H1 (cell line): ENCODE measurements around the gene TNS3. TPM values are rescaled to one million over a fixed set of nuclear protein-coding genes. Genes with fewer than 3 reads are reported as not detected.
A peak's percentile ranks its signal among the peaks of the same experiment; 100 is the strongest.

ENCODE experiments used
- CTCF ChIA-PET: fragments of 300-600 bp; sonication (Branson Sonifier 250); formaldehyde crosslinking; loops from one replicate; lab custom pipeline; 2021; ENCODE audit not compliant: partially characterized antibody; lab: Charles Lee
- POLR2A ChIA-PET: fragments of 300-600 bp; sonication (Branson Sonifier 250); formaldehyde crosslinking; loops from one replicate; lab custom pipeline; 2021; ENCODE audit warnings: inconsistent platforms; ENCODE audit not compliant: partially characterized antibody; lab: Charles Lee
- DNase-seq, 2 experiments: peaks; one replicate each; pipeline versions ENCODE4 v3.0.0 to v3.0.0-alpha.2; 2010 to 2022; ENCODE audit warnings: low spot score in 2 of 2, low read depth in 1 of 2, mixed read lengths in 1 of 2
- FAIRE-seq: peaks from 2 replicates; lab custom pipeline; 2011; peaks lifted over from hg19 to GRCh38; lab: Jason Lieb, UNC
- H2AFZ ChIP-seq: 2 replicates; pipeline ENCODE4 v1.8.1; 2012; ENCODE audit warnings: low read length, inconsistent platforms
- H2AK5ac ChIP-seq: 2 replicates; pipeline ENCODE4 v1.6.1; 2013; ENCODE audit warnings: low read depth, low read length
- H2BK120ac ChIP-seq: replicated peaks from 2 replicates; pipeline ENCODE3; 2013; ENCODE audit warnings: low read depth, low read length, inconsistent platforms
- H2BK12ac ChIP-seq: 2 replicates; pipeline ENCODE4 v1.6.1; 2013; ENCODE audit warnings: low read depth, low read length
- H2BK15ac ChIP-seq: 2 replicates; pipeline ENCODE4 v1.6.1; 2013; ENCODE audit warnings: low read length
- H2BK20ac ChIP-seq: 2 replicates; pipeline ENCODE4 v1.6.1; 2013; ENCODE audit warnings: low read length
- H2BK5ac ChIP-seq: 2 replicates; pipeline ENCODE4 v1.6.1; 2013; ENCODE audit warnings: low read depth, low read length
- H3K14ac ChIP-seq: 2 replicates; pipeline ENCODE4 v1.6.1; 2013; ENCODE audit warnings: inconsistent platforms; ENCODE audit not compliant: insufficient read length
- H3K18ac ChIP-seq: 2 replicates; pipeline ENCODE4 v1.6.1; 2013; ENCODE audit warnings: low read length; ENCODE audit errors: extremely low read depth
- H3K23ac ChIP-seq: 2 replicates; pipeline ENCODE4 v1.6.1; 2013; ENCODE audit warnings: inconsistent platforms; ENCODE audit not compliant: insufficient read length
- H3K23me2 ChIP-seq: 2 replicates; pipeline ENCODE4 v1.6.1; 2013; ENCODE audit warnings: low read depth, low read length
- H3K27ac ChIP-seq: 2 replicates; pipeline ENCODE4 v1.6.1; 2011; ENCODE audit warnings: low read depth, low read length, inconsistent platforms
- H3K27me3 ChIP-seq, 4 experiments: replicated peaks in 1 of 4; 1 replicate in 1 of 4; 2 replicates in 3 of 4; pipeline versions ENCODE4 v1.6.1 to v1.8.1; 2011 to 2013; ENCODE audit warnings: low read length in 3 of 4, mild to moderate bottlenecking in 3 of 4, inconsistent platforms in 2 of 4, mixed read lengths in 2 of 4, moderate library complexity in 1 of 4; ENCODE audit not compliant: control insufficient read depth in 3 of 4, insufficient read depth in 3 of 4; ENCODE audit errors: extremely low read depth in 1 of 4
- H3K36me3 ChIP-seq, 4 experiments: 2 replicates each; pipeline versions ENCODE4 v1.6.1 to v1.8.1; 2011 to 2013; ENCODE audit warnings: mild to moderate bottlenecking in 4 of 4, low read length in 3 of 4, moderate library complexity in 2 of 4, control low read depth in 1 of 4, inconsistent platforms in 1 of 4; ENCODE audit not compliant: insufficient read depth in 4 of 4, control insufficient read depth in 2 of 4
- H3K4ac ChIP-seq: replicated peaks from 2 replicates; pipeline ENCODE3; 2013; ENCODE audit warnings: low read length, low read depth, mixed read lengths, inconsistent platforms; ENCODE audit not compliant: insufficient read length
- H3K4me1 ChIP-seq, 4 experiments: replicated peaks in 1 of 4; 1 replicate in 1 of 4; 2 replicates in 3 of 4; pipeline versions ENCODE4 v1.6.1 to v1.8.1; 2011 to 2013; ENCODE audit warnings: low read length in 3 of 4, inconsistent platforms in 2 of 4, mixed read lengths in 1 of 4; ENCODE audit not compliant: insufficient read depth in 4 of 4, control insufficient read depth in 3 of 4
- H3K4me2 ChIP-seq, 2 experiments: 2 replicates each; pipeline versions ENCODE4 v1.6.1 to v1.8.1; 2011 to 2013; ENCODE audit warnings: low read depth in 2 of 2, low read length in 2 of 2, control low read depth in 1 of 2, inconsistent platforms in 1 of 2, mild to moderate bottlenecking in 1 of 2; ENCODE audit not compliant: insufficient read depth in 1 of 2
- H3K4me3 ChIP-seq, 4 experiments: fragments of 200-600, 300-600 bp in 1 of 4; sonication (generic), shearing (Covaris generic), sonication (Bioruptor Twin) in 1 of 4; 2 replicates each; pipeline versions ENCODE4 v1.5.1 to v1.8.1; 2011 to 2016; ENCODE audit warnings: low read length in 4 of 4, low read depth in 3 of 4, control low read depth in 2 of 4, inconsistent platforms in 2 of 4, mild to moderate bottlenecking in 2 of 4, mixed read lengths in 1 of 4, moderate library complexity in 1 of 4; ENCODE audit not compliant: insufficient read depth in 2 of 4; ENCODE audit errors: extremely low read depth in 1 of 4
- H3K56ac ChIP-seq: replicated peaks from 2 replicates; pipeline ENCODE3; 2013; ENCODE audit warnings: low read depth, mild to moderate bottlenecking, mixed read lengths, low read length, inconsistent platforms; ENCODE audit not compliant: insufficient read length
- H3K79me1 ChIP-seq: 2 replicates; pipeline ENCODE4 v1.6.1; 2013; ENCODE audit warnings: low read depth, low read length, control low read depth
- H3K79me2 ChIP-seq, 2 experiments: 2 replicates each; pipeline versions ENCODE4 v1.6.1 to v1.8.1; 2012 to 2013; ENCODE audit warnings: low read length in 2 of 2, mild to moderate bottlenecking in 2 of 2, inconsistent platforms in 1 of 2; ENCODE audit not compliant: insufficient read depth in 2 of 2, control insufficient read depth in 1 of 2
- H3K9ac ChIP-seq, 4 experiments: replicated peaks in 1 of 4; 1 replicate in 1 of 4; 2 replicates in 3 of 4; pipeline versions ENCODE4 v1.6.1 to v1.8.1; 2011 to 2013; ENCODE audit warnings: low read depth in 3 of 4, low read length in 3 of 4, control low read depth in 2 of 4, mild to moderate bottlenecking in 2 of 4, moderate library complexity in 2 of 4, inconsistent platforms in 1 of 4; ENCODE audit errors: extremely low read depth in 1 of 4
- H3K9me3 ChIP-seq, 2 experiments: 2 replicates each; pipeline versions ENCODE4 v1.6.1 to v1.8.1; 2012 to 2013; ENCODE audit warnings: mild to moderate bottlenecking in 2 of 2, moderate library complexity in 2 of 2, control low read depth in 1 of 2, inconsistent platforms in 1 of 2, low read depth in 1 of 2, low read length in 1 of 2, mixed read lengths in 1 of 2; ENCODE audit not compliant: insufficient read depth in 2 of 2
- H4K20me1 ChIP-seq, 2 experiments: replicated peaks in 1 of 2; 2 replicates each; pipeline versions ENCODE3 to v1.8.1; 2011 to 2013; ENCODE audit warnings: inconsistent platforms in 2 of 2, low read length in 2 of 2, mild to moderate bottlenecking in 1 of 2; ENCODE audit not compliant: insufficient read depth in 2 of 2, control insufficient read depth in 1 of 2
- H4K5ac ChIP-seq: 2 replicates; pipeline ENCODE4 v1.6.1; 2013; ENCODE audit warnings: low read length, low read depth, mixed read lengths, inconsistent platforms; ENCODE audit not compliant: insufficient read length
- H4K8ac ChIP-seq: 2 replicates; pipeline ENCODE4 v1.8.0; 2013; ENCODE audit warnings: mild to moderate bottlenecking, moderate library complexity, low read length, inconsistent platforms; ENCODE audit not compliant: insufficient read depth; ENCODE audit errors: extremely low read depth
- H4K91ac ChIP-seq: replicated peaks from 2 replicates; pipeline ENCODE3; 2013; ENCODE audit warnings: low read length, mixed read lengths, inconsistent platforms; ENCODE audit not compliant: insufficient read length
- ASH2L ChIP-seq: fragments of 200-600, 300-600 bp; sonication (generic); IDR thresholded peaks from one replicate; pipeline ENCODE4 v1.7.1; 2017; ENCODE audit warnings: low read length
- CTCF ChIP-seq, 3 experiments: IDR thresholded peaks; 1 replicate in 2 of 3; 2 replicates in 1 of 3; pipeline versions ENCODE4 v1.5.1 to v1.6.1; 2011; ENCODE audit warnings: low read length in 3 of 3, mild to moderate bottlenecking in 3 of 3, inconsistent platforms in 2 of 3, low read depth in 1 of 3, moderate library complexity in 1 of 3; ENCODE audit not compliant: insufficient read depth in 1 of 3; ENCODE audit errors: control extremely low read depth in 1 of 3
- JUN ChIP-seq: IDR thresholded peaks from 2 replicates; pipeline ENCODE4 v1.6.1; 2011; ENCODE audit warnings: low read depth, mild to moderate bottlenecking, improper control_type of control experiment, low read length
- JUND ChIP-seq: IDR thresholded peaks from 2 replicates; pipeline ENCODE4 v1.6.1; 2011; ENCODE audit warnings: mild to moderate bottlenecking, improper control_type of control experiment, low read length
- MAX ChIP-seq: IDR thresholded peaks from 2 replicates; pipeline ENCODE4 v1.6.1; 2012; ENCODE audit warnings: inconsistent platforms
- POLR2AphosphoS5 ChIP-seq: IDR thresholded peaks from 2 replicates; pipeline ENCODE4 v1.6.1; 2011; ENCODE audit warnings: low read depth, low read length
- RAD21 ChIP-seq, 2 experiments: IDR thresholded peaks in 1 of 2; conservative IDR thresholded peaks in 1 of 2; 2 replicates each; pipeline ENCODE4 v1.6.1; 2011; ENCODE audit warnings: low read depth in 2 of 2, low read length in 2 of 2, improper control_type of control experiment in 1 of 2, inconsistent platforms in 1 of 2, mild to moderate bottlenecking in 1 of 2, moderate library complexity in 1 of 2
- SIX5 ChIP-seq: IDR thresholded peaks from 2 replicates; pipeline ENCODE4 v1.6.1; 2011; ENCODE audit warnings: mild to moderate bottlenecking, low read depth, low read length
- TEAD4 ChIP-seq: IDR thresholded peaks from 2 replicates; pipeline ENCODE4 v1.6.1; 2012; ENCODE audit warnings: low read depth, low read length, inconsistent platforms, mixed read lengths
- WGBS, 2 experiments: shearing (Covaris generic) in 1 of 2; methylation state at CpG; one replicate each; pipeline versions ENCODE4 v1.1.6 to v1.1.7; 2013 to 2015; ENCODE audit warnings: low lambda C conversion rate in 2 of 2, mixed read lengths in 2 of 2, inconsistent platforms in 1 of 2, low coverage in 1 of 2, missing lambda C conversion rate in 1 of 2; ENCODE audit not compliant: insufficient replicate concordance in 2 of 2, insufficient coverage in 1 of 2, insufficient read length in 1 of 2; ENCODE audit errors: extremely low coverage in 1 of 2, missing lambda C conversion rate in 1 of 2; 5-methylcytosine and 5-hydroxymethylcytosine counted together
- polyA plus RNA-seq, 7 experiments: library from polyadenylated mRNA; depleted of rRNA in 3 of 7; stranded (reverse) in 5 of 7; unstranded in 2 of 7; fragments of >200 nt in 5 of 7; fragments of 200-250 nt in 2 of 7; gene quantifications; 1 replicate in 5 of 7; 2 replicates in 1 of 7; 4 replicates in 1 of 7; pipeline versions ENCODE4 v1.2.1 to v1.2.3, GENCODE V29; 2011 to 2013; ENCODE audit warnings: missing spikeins in 2 of 7, mixed read lengths in 2 of 7
- total RNA-seq: library from RNA; stranded (reverse); fragmentation: NEBNext Ultra II Directional; extraction: Animal tissue kit (Norgen Biotek cat#: 25700); gene quantifications from 2 replicates; pipeline ENCODE4 v1.2.1, GENCODE V29; 2021

The TNS3 gene
- total and polyA plus RNA-seq, 2 of the 8 experiments (the other 6 are each of a cell fraction or from before 2014, with no cell fraction given): 11.9 to 24.2 TPM

- H2BK15ac ChIP-seq: no peak overlapping the region
- H4K20me1 ChIP-seq: peaks cover 23 to 53% of the 10 kb centered on the region in 2 experiments
- peaks cover 14 to 50% (median 38%) of the 10 kb centered on the region in 4 experiments for H3K27me3 ChIP-seq
- ChIA-PET CTCF (interaction anchor here (0.6 to 3.1 kb wide), 12 partner anchors 13 to 302 kb away, joined by 3 to 9 read pairs (median 4); no protein-coding TSS in a partner anchor), POLR2A (interaction anchor here (1.1 to 1.8 kb wide), 3 partner anchors 11 to 62 kb away, joined by 3 read pairs; no protein-coding TSS in a partner anchor)
- no peaks in the 10 kb centered on the region for H3K36me3 ChIP-seq
- H3K4me1 ChIP-seq: peaks cover 7 to 31% (median 10%) of the 10 kb centered on the region in 4 experiments
- DNase-seq (no peak), FAIRE-seq (no peak)
- H3K4me3 ChIP-seq: no peak overlapping the region
- H3K56ac ChIP-seq: no peak overlapping the region
- no peak overlapping the region for H2BK20ac ChIP-seq
- no peak overlapping the region for H3K18ac ChIP-seq
- 0 out of 4 replicates have a peak, but pooled peaks cover 0 to 2% of the 10 kb centered on the region in 2 experiments for H3K79me2 ChIP-seq
- H2AK5ac ChIP-seq: no peak overlapping the region
- no peak overlapping the region for H2BK12ac ChIP-seq
- H3K9me3 ChIP-seq: peaks cover 0 to 12% of the 10 kb centered on the region in 2 experiments; a peak in 2 of 4 replicates
- H4K8ac ChIP-seq: no peak overlapping the region
- WGBS, 2 experiments: 82% methylated on average over 16 of the region's 16 CpGs; no CpG with 5 or more reads in 1 of the 2 experiments
- H3K4ac ChIP-seq: no peak overlapping the region
- H2AFZ ChIP-seq: no peak overlapping the region
- peaks cover 6% of the 10 kb centered on the region; the same call in 1 of the 2 replicates for H3K23me2 ChIP-seq
- no peak overlapping the region for H3K27ac ChIP-seq
- no peak overlapping the region for H2BK120ac ChIP-seq
- H2BK5ac ChIP-seq: no peak overlapping the region
- H4K91ac ChIP-seq: no peak overlapping the region
- H3K79me1 ChIP-seq: peaks cover 6% of the 10 kb centered on the region
- H4K5ac ChIP-seq: no peak overlapping the region
- H3K23ac ChIP-seq: no peak overlapping the region
- no peak overlapping the region for H3K9ac ChIP-seq
- H3K14ac ChIP-seq: no peak overlapping the region
- no peak overlapping the region for H3K4me2 ChIP-seq
- TF ChIP-seq CTCF (IDR thresholded peaks at IDR 0.05; ENCODE audit: control extremely low read depth in 1 of 3, insufficient read depth in 1 of 3, low read depth in 1 of 3, low read length in 3 of 3) (peak; percentile 26 to 50 (median 47)), POLR2AphosphoS5 (no peak), JUN (no peak), RAD21 (IDR thresholded peaks at IDR 0.05 in 1 of 2, conservative IDR thresholded peaks at IDR 0.05 in 1 of 2; ENCODE audit: low read depth in 2 of 2, low read length in 2 of 2) (peak; percentile 69 to 77), ASH2L (no peak), MAX (no peak), SIX5 (no peak), JUND (no peak), TEAD4 (no peak)
Observed at GRCh38 chr7:47483604-47484273, 98.2 kb downstream of the TNS3 start.
